RWPE1 (cell line): ENCODE measurements around the gene GPC3.
A peak's percentile ranks its signal among the peaks of the same experiment; 100 is the strongest.

ENCODE experiments used
- CTCF ChIA-PET: fragments of 350-600 bp; sonication (Branson Sonifier 250); formaldehyde crosslinking; extraction: SDS; loops from one replicate; lab custom pipeline; 2021; lab: Yijun Ruan, JAX
- POLR2A ChIA-PET: fragments of 400-600 bp; formaldehyde crosslinking; extraction: SDS; loops from one replicate; lab custom pipeline; 2020; ENCODE audit warnings: antibody characterized with exemption; ENCODE audit not compliant: low non-redundant PET; lab: Yijun Ruan, JAX
- DNase-seq: peaks from one replicate; pipeline ENCODE4 v3.0.0; 2012; ENCODE audit warnings: low spot score
- H3K27ac ChIP-seq: fragments of 450-650 bp; 2 replicates; pipeline ENCODE4 v1.5.1; 2017
- CTCF ChIP-seq: fragments of 450-650 bp; conservative IDR thresholded peaks from 2 replicates; pipeline ENCODE4 v1.5.1; 2017; ENCODE audit warnings: low read depth, mild to moderate bottlenecking

Gene GPC3

GRCh38 chrX:133923113-133923512 is 62.3 kb downstream of the GPC3 start:
- no peak for TF ChIP-seq CTCF
- ChIA-PET POLR2A (no interaction called here), CTCF (no interaction called here)
- no peak for DNase-seq
- H3K27ac ChIP-seq: no peak overlapping the region

GRCh38 chrX:133922390-133922771 is 63.0 kb downstream of the GPC3 start:
- POLR2A ChIA-PET: no interaction called here
- H3K27ac ChIP-seq: no peak overlapping the region
- no peak for DNase-seq
- TF ChIP-seq CTCF: no peak
- CTCF ChIA-PET: interaction anchor here (0.6 kb wide), 1 partner anchor 139 kb away, joined by 3 read pairs; no protein-coding TSS in a partner anchor

GRCh38 chrX:133921764-133922389 is 63.5 kb downstream of the GPC3 start:
- no peak for TF ChIP-seq CTCF
- H3K27ac ChIP-seq: no peak overlapping the region
- DNase-seq: peak; percentile 1
- ChIA-PET CTCF (interaction anchor here (0.6 kb wide), 1 partner anchor 138 kb away, joined by 3 read pairs; no protein-coding TSS in a partner anchor), POLR2A (no interaction called here)

GRCh38 chrX:133921086-133921485 is 64.3 kb downstream of the GPC3 start:
- TF ChIP-seq CTCF: no peak
- no peak overlapping the region for H3K27ac ChIP-seq
- ChIA-PET CTCF (no interaction called here), POLR2A (no interaction called here)
- DNase-seq: no peak

- H3K27ac ChIP-seq: no peak overlapping the region
- DNase-seq: no peak
- ChIA-PET POLR2A (no interaction called here), CTCF (no interaction called here)
- no peak for TF ChIP-seq CTCF
Measured at GRCh38 chrX:133918361-133918771, 67.0 kb downstream of the GPC3 start.

- no peak overlapping the region for H3K27ac ChIP-seq
- POLR2A ChIA-PET: no interaction called here
- no peak for TF ChIP-seq CTCF
- DNase-seq: no peak
- CTCF ChIA-PET: no interaction called here
Measured at GRCh38 chrX:133916984-133917722, 68.2 kb downstream of the GPC3 start.
